ENCODE measurements around the gene RYR1.
"Not testable (repeated sequence)": the region's sequence is repeated elsewhere in the genome, so short reads cannot be mapped to it uniquely, and the experiment has no call there.

The RYR1 gene

DNA sequence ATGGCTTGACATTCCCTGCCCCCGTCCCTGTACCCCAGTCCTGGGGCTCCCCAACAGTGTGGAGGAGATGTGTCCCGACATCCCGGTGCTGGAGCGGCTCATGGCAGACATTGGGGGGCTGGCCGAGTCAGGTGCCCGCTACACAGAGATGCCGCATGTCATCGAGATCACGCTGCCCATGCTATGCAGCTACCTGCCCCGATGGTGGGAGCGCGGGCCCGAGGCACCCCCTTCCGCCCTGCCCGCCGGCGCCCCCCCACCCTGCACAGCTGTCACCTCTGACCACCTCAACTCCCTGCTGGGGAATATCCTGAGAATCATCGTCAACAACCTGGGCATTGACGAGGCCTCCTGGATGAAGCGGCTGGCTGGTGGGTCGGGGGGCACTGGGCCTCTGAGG lies 83.8 kb downstream of the RYR1 start:
- Histone ChIP-seq H3K9me3 (ENCODE audit: control insufficient read depth, insufficient read depth, low read depth, low read length) (no peaks in the 10 kb centered on the region), H3K4me3 (ENCODE audit: low read depth, low read length) (no peak overlapping the region), H3K4me1 (ENCODE audit: control insufficient read depth, insufficient read depth, low read length) (no peaks in the 10 kb centered on the region), H3K27ac (ENCODE audit: extremely low read depth, low read depth, low read length) (no peak overlapping the region), H3K36me3 (ENCODE audit: control insufficient read depth in 2 of 2, insufficient read depth in 1 of 2, low read length in 2 of 2) (no peaks in the 10 kb centered on the region; a peak in 1 of 3 replicates)
- CTCF ChIA-PET = interaction anchor here (0.6 to 7.6 kb wide), 5 partner anchors 114 to 670 kb away, joined by 3 to 138 read pairs (median 9); partner anchors contain the start of genes FAM98C and MRPS12
- POLR2A ChIA-PET = no interaction called here
- TF ChIP-seq ZNF654 (tag by site-specific recombination; IDR thresholded peaks at IDR 0.05; ENCODE audit: low read depth) (no peak), ZNF707 (tag by site-specific recombination; IDR thresholded peaks at IDR 0.05) (no peak), ZNF335 (tag by site-specific recombination; conservative IDR thresholded peaks at IDR 0.05) (no peak), BCL11B (tag by site-specific recombination; IDR thresholded peaks at IDR 0.05; ENCODE audit: low read depth) (no peak), RBAK (tag by site-specific recombination; IDR thresholded peaks at IDR 0.05) (no peak), BCL11A (tag by site-specific recombination; IDR thresholded peaks at IDR 0.05; ENCODE audit: low read depth) (no peak), ZNF658 (tag by site-specific recombination; IDR thresholded peaks at IDR 0.05) (no peak), ZNF140 (tag by site-specific recombination; IDR thresholded peaks at IDR 0.05) (no peak), ZNF571 (tag by site-specific recombination; IDR thresholded peaks at IDR 0.05) (no peak), GLI4 (tag by site-specific recombination; IDR thresholded peaks at IDR 0.05) (no peak), ZNF645 (tag by site-specific recombination; IDR thresholded peaks at IDR 0.05) (no peak)
- TF ChIP-seq, protein P1, sequence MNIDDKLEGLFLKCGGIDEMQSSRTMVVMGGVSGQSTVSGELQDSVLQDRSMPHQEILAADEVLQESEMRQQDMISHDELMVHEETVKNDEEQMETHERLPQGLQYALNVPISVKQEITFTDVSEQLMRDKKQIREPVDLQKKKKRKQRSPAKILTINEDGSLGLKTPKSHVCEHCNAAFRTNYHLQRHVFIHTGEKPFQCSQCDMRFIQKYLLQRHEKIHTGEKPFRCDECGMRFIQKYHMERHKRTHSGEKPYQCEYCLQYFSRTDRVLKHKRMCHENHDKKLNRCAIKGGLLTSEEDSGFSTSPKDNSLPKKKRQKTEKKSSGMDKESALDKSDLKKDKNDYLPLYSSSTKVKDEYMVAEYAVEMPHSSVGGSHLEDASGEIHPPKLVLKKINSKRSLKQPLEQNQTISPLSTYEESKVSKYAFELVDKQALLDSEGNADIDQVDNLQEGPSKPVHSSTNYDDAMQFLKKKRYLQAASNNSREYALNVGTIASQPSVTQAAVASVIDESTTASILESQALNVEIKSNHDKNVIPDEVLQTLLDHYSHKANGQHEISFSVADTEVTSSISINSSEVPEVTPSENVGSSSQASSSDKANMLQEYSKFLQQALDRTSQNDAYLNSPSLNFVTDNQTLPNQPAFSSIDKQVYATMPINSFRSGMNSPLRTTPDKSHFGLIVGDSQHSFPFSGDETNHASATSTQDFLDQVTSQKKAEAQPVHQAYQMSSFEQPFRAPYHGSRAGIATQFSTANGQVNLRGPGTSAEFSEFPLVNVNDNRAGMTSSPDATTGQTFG (tag by site-specific recombination; IDR thresholded peaks at IDR 0.05; ENCODE audit: borderline replicate concordance) = no peak
- TF ChIP-seq, protein P2, sequence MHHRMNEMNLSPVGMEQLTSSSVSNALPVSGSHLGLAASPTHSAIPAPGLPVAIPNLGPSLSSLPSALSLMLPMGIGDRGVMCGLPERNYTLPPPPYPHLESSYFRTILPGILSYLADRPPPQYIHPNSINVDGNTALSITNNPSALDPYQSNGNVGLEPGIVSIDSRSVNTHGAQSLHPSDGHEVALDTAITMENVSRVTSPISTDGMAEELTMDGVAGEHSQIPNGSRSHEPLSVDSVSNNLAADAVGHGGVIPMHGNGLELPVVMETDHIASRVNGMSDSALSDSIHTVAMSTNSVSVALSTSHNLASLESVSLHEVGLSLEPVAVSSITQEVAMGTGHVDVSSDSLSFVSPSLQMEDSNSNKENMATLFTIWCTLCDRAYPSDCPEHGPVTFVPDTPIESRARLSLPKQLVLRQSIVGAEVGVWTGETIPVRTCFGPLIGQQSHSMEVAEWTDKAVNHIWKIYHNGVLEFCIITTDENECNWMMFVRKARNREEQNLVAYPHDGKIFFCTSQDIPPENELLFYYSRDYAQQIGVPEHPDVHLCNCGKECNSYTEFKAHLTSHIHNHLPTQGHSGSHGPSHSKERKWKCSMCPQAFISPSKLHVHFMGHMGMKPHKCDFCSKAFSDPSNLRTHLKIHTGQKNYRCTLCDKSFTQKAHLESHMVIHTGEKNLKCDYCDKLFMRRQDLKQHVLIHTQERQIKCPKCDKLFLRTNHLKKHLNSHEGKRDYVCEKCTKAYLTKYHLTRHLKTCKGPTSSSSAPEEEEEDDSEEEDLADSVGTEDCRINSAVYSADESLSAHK (tag by site-specific recombination; IDR thresholded peaks at IDR 0.05) = no peak

GRCh38 chr19:38517980-38518379 lies 84.5 kb downstream of the RYR1 start:
- not testable (repeated sequence) for H3K27ac ChIP-seq (ENCODE audit: extremely low read depth, low read depth, low read length); H3K4me3 ChIP-seq (ENCODE audit: low read depth, low read length); H3K9me3 ChIP-seq (ENCODE audit: control insufficient read depth, insufficient read depth, low read depth, low read length); H3K4me1 ChIP-seq (ENCODE audit: control insufficient read depth, insufficient read depth, low read length); H3K36me3 ChIP-seq (ENCODE audit: control insufficient read depth in 2 of 2, insufficient read depth in 1 of 2, low read length in 2 of 2)
- ChIA-PET POLR2A (interaction anchor here (0.6 to 1.1 kb wide), 2 partner anchors 103 to 115 kb away, joined by 5 to 7 read pairs; partner anchors contain the start of gene FAM98C), CTCF (interaction anchor here (0.6 to 7.6 kb wide), 9 partner anchors 27 to 1569 kb away, joined by 3 to 138 read pairs (median 5); partner anchors contain the start of gene MRPS12)
- TF ChIP-seq ZNF366 (tag by site-specific recombination; conservative IDR thresholded peaks at IDR 0.05) (peak; percentile 98), ZNF394 (tag by site-specific recombination; IDR thresholded peaks at IDR 0.05; ENCODE audit: borderline replicate concordance) (peak; percentile 40; the same call in 1 of the 2 replicates), ZBTB17 (tag by site-specific recombination; IDR thresholded peaks at IDR 0.05) (peak; percentile 13; the same call in 1 of the 2 replicates), ZNF155 (tag by site-specific recombination; IDR thresholded peaks at IDR 0.05) (0 out of 2 replicates have a peak, but pooled peaks have one; percentile 40)

Data from HEK293 (cell line).